Stomach (tissue), 9 donors: ENCODE measurements around the gene PFN2. TPM values are rescaled to one million over a fixed set of nuclear protein-coding genes. Genes with fewer than 3 reads are reported as not detected.
A peak's percentile ranks its signal among the peaks of the same experiment; 100 is the strongest.

Source experiments
- DNase-seq, 2 donors: peaks; one replicate each; pipeline versions ENCODE4 v3.0.0 to v3.0.0-alpha.2; 2013 to 2019
- H3K27ac ChIP-seq, 5 donors: fragments of 200-600 bp in 4 of 5; sonication (generic) in 4 of 5; one replicate each; pipeline ENCODE4 v1.5.1; 2013 to 2019; ENCODE audit warnings: mild to moderate bottlenecking in 1 of 5, moderate library complexity in 1 of 5
- H3K27me3 ChIP-seq, 3 donors: fragments of 200-600 bp; sonication (generic); one replicate each; pipeline ENCODE4 v1.5.1; 2017 to 2019; ENCODE audit warnings: mixed run types in 1 of 3
- H3K36me3 ChIP-seq, 4 donors: fragments of 200-600 bp; sonication (generic); 1 replicate in 3 of 4; 2 replicates in 1 of 4; pipeline ENCODE4 v1.5.1; 2016 to 2019
- H3K4me1 ChIP-seq, 4 donors: fragments of 200-600 bp; sonication (generic); one replicate each; pipeline ENCODE4 v1.5.1; 2016 to 2019
- H3K4me3 ChIP-seq, 4 donors: fragments of 200-600 bp; sonication (generic) in 3 of 4; one replicate each; pipeline ENCODE4 v1.5.1; 2016 to 2019; ENCODE audit warnings: mild to moderate bottlenecking in 1 of 4
- H3K9me3 ChIP-seq, 4 donors: fragments of 200-600 bp; sonication (generic); one replicate each; pipeline ENCODE4 v1.5.1; 2016 to 2019
- EP300 ChIP-seq: sonication (generic); formaldehyde crosslinking; IDR thresholded peaks from one replicate; pipeline ENCODE4 v1.6.1; 2017; ENCODE audit warnings: antibody characterized with exemption
- POLR2A ChIP-seq, 4 donors: fragments of 450-650 bp; IDR thresholded peaks; one replicate each; pipeline ENCODE4 v1.6.1; 2016; ENCODE audit warnings: antibody characterized with exemption in 4 of 4, control low read depth in 2 of 4, mild to moderate bottlenecking in 1 of 4, moderate library complexity in 1 of 4
- POLR2AphosphoS5 ChIP-seq, 3 donors: sonication (generic); formaldehyde crosslinking; IDR thresholded peaks; one replicate each; pipeline ENCODE4 v1.6.1; 2016; ENCODE audit warnings: antibody characterized with exemption in 3 of 3
- WGBS, 5 donors: extraction: QIAGEN DNeasy Blood & Tissue Kit in 3 of 5; methylation state at CpG; one replicate each; pipeline versions ENCODE4 v1.1.5 to v1.1.7; 2013 to 2018; 5-methylcytosine and 5-hydroxymethylcytosine counted together
- intact Hi-C: fragments of 100-400 bp; cut with DNase I; formaldehyde crosslinking; loops from one replicate; pipeline ENCODE4 v1.15.1; 2023; ENCODE audit warnings: low total_unique reads
- polyA plus RNA-seq, 3 donors: library from polyadenylated mRNA; stranded (reverse); fragments of 200-250 nt; gene quantifications; one replicate each; pipeline ENCODE4 v1.2.3, GENCODE V29; 2013
- total RNA-seq, 5 donors: library from RNA; depleted of rRNA; stranded (reverse); fragments of >200 nt; gene quantifications; one replicate each; pipeline versions ENCODE4 v1.1.0 to v1.2.3, GENCODE V29; 2014 to 2016
- TF ChIP-seq, protein P1 (sequence below), 7 experiments: fragments of 450-650 bp in 4 of 7; fragments of 200-600 bp in 3 of 7; sonication (generic) in 3 of 7; IDR thresholded peaks; one replicate each; pipeline ENCODE4 v1.5.1; 2016 to 2019; ENCODE audit warnings: antibody characterized with exemption in 7 of 7, control low read depth in 2 of 7, mild to moderate bottlenecking in 1 of 7
- donor health status: healthy with polysubstance abuse.
- donor health status: Bipolar disorder and iron deficiency.
- donor health status: healthy.

PFN2 gene
- total and polyA plus RNA-seq, 8 donors, result 1.2 to 130 (median 38.4) TPM

DNA sequence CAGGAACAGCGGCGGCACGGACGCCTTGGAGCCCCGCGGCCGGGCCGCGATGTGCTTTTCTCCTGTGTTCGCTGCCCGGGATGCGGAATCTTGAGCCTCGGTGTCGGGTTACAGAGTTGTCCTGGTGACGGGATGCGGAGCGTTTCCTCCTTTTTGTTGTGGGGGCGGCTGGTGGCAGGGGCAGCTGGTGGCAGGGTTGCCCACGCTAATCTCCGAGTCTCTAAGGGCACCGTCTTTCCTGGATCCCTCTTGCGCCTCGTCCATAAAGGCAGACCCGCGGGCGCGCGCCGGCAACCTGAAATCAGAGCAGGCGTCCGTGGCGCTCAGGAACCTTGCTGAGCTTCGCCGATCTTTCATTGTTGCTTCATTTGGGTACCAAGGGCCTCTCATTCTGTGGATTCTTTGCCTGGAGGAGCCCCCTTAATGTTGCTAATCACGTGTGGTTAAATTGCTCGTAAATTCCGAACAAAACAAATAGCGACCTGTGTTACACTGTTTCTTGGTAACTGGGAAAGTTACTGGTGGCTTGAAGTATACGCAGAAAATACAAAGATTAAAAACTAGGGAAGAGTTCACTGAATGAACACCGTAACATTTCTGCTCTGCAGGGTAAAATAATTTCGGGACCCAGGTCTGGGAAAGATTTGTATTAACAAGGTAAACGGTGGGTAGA, 844 bp upstream of the PFN2 start:
- H3K9me3 ChIP-seq, result no peaks in the 10 kb centered on the region
- peak in 1 of 2 donors; percentile 55 for DNase-seq
- H3K4me1 ChIP-seq, result peaks cover 4 to 32% (median 29%) of the 10 kb centered on the region in 4 donors
- H3K36me3 ChIP-seq, result no peaks in the 10 kb centered on the region
- H3K4me3 ChIP-seq, result peak overlapping the region; percentile 83 to 96 (median 92)
- H3K27me3 ChIP-seq, result peaks cover 0 to 30% (median 0%) of the 10 kb centered on the region in 3 donors
- TF ChIP-seq POLR2AphosphoS5 (IDR thresholded peaks at IDR 0.05), result no peak
- peak overlapping the region; percentile 87 to 97 (median 88) for H3K27ac ChIP-seq
- intact Hi-C loops, result no loop called here
- WGBS, 5 donors, result 1 to 3% (median 1%) methylated on average over 22 to 42 of the region's 42 CpGs

DNA sequence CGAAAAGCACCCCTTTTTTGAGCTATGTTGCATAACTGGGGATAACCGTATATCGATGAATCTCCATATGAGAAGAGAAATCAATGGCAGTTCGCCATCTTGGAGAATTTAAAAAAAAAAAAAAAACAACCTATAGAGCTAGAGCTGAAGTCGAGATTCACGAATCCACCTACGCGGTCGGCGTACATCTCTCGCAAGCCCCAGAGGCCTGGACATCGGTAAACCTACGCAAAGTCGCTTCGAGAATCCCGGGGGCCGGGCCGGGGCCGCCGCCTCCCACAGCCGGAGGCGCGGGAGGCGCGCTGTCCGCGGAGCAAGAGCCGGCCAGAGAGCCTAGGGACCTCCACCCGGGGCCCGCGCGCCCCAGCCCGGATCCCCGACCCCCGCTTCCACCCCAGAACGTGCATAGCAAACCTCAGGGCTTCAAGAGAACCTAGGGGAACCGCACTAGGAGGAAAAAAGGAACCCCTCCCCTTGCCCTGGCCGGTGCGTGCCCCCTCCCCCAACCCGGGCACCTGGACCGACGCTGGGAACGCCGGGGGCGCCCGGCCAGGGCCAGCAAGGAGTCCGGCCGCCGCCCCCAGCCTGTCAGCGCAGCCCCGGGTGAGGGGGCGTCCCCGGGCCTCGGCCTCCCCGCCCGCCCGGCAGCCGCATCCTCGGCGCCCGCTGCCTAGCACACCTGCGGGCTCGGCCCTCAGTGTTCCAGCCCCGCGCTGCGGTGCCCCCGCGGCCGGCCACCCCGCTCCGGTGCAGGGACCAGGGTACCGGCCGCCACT, 567 bp downstream of the PFN2 start:
- peak overlapping the region; percentile 83 to 96 (median 92) for H3K4me3 ChIP-seq
- TF ChIP-seq, protein P1, sequence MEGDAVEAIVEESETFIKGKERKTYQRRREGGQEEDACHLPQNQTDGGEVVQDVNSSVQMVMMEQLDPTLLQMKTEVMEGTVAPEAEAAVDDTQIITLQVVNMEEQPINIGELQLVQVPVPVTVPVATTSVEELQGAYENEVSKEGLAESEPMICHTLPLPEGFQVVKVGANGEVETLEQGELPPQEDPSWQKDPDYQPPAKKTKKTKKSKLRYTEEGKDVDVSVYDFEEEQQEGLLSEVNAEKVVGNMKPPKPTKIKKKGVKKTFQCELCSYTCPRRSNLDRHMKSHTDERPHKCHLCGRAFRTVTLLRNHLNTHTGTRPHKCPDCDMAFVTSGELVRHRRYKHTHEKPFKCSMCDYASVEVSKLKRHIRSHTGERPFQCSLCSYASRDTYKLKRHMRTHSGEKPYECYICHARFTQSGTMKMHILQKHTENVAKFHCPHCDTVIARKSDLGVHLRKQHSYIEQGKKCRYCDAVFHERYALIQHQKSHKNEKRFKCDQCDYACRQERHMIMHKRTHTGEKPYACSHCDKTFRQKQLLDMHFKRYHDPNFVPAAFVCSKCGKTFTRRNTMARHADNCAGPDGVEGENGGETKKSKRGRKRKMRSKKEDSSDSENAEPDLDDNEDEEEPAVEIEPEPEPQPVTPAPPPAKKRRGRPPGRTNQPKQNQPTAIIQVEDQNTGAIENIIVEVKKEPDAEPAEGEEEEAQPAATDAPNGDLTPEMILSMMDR (IDR thresholded peaks at IDR 0.05), result no peak
- TF ChIP-seq POLR2A (IDR thresholded peaks at IDR 0.05) (no peak), EP300 (no peak), POLR2AphosphoS5 (IDR thresholded peaks at IDR 0.05) (no peak)
- peak overlapping the region; percentile 87 to 97 (median 88) for H3K27ac ChIP-seq
- 0 to 2% (median 1%) methylated on average over 37 to 73 of the region's 73 CpGs for WGBS, 5 donors
- intact Hi-C loops, result loop anchor here (10.0 kb wide), 1 partner anchor 215 kb away; no protein-coding TSS in a partner anchor
- peaks cover 4 to 35% (median 31%) of the 10 kb centered on the region in 4 donors for H3K4me1 ChIP-seq
- peak; percentile 88 to 97 for DNase-seq
- H3K27me3 ChIP-seq, result peaks cover 0 to 30% (median 0%) of the 10 kb centered on the region in 3 donors
- H3K36me3 ChIP-seq, result peaks cover 0 to 14% (median 6%) of the 10 kb centered on the region in 4 donors
- H3K9me3 ChIP-seq, result no peaks in the 10 kb centered on the region

DNA sequence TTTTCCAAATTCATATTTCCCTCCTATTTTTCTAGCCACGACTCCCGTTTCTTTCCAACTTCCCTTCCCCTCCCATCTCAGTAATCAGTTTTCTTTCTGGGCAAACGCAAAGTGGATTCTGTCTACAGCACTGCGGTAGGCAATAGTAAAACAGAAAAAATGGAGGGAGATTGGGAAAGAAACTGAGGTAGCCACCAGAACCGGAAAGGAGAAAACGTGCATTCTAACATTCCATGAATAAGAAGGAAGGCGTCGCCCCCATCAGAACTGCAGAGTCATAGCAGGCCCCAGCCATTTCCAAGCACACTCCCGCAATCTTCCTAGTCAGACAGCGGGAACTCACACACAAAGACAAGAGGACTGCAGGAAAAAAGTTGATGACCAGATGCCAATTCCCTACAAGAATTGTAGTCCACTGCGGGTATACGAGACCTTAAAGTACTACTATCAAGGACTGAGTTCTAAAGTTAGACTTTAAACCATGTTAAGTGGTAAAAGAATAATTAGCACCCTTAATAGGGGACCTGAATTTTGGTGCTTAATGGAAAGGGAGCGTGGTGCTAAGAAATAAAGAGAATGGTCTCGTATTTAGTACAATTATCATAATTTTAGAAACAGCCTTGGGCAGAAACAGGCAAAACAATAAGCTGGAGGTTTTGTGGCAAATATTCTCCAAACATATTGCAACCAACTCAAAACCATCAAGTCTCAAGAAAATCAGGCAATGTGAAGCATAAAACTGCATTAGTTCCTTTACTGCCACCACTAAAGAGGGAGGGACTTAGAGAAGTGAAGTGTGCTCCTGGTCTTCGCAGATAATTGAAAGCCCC, 1.4 kb downstream of the PFN2 start:
- Histone ChIP-seq H3K36me3 (peaks cover 0 to 16% (median 7%) of the 10 kb centered on the region in 4 donors), H3K4me1 (peaks cover 4 to 42% (median 33%) of the 10 kb centered on the region in 4 donors), H3K27me3 (peaks cover 0 to 30% (median 0%) of the 10 kb centered on the region in 3 donors), H3K9me3 (no peaks in the 10 kb centered on the region), H3K4me3 (peak overlapping the region; percentile 83 to 96 (median 92)), H3K27ac (peak overlapping the region in 4 of 5 donors; percentile 87 to 97 (median 88))
- intact Hi-C loops, result loop anchor here (10.0 kb wide), 1 partner anchor 215 kb away; no protein-coding TSS in a partner anchor
- peak in 1 of 2 donors; percentile 87 for DNase-seq
- WGBS, 5 donors, result 17 to 30% (median 22%) methylated on average over 15 of the region's 15 CpGs
- TF ChIP-seq EP300, result no peak
- TF ChIP-seq, protein P1 (IDR thresholded peaks at IDR 0.05), result no peak
- TF ChIP-seq POLR2A (IDR thresholded peaks at IDR 0.05), result no peak
- TF ChIP-seq POLR2AphosphoS5 (IDR thresholded peaks at IDR 0.05), result peak in 2 of 3 donors; percentile 33 to 47

DNA sequence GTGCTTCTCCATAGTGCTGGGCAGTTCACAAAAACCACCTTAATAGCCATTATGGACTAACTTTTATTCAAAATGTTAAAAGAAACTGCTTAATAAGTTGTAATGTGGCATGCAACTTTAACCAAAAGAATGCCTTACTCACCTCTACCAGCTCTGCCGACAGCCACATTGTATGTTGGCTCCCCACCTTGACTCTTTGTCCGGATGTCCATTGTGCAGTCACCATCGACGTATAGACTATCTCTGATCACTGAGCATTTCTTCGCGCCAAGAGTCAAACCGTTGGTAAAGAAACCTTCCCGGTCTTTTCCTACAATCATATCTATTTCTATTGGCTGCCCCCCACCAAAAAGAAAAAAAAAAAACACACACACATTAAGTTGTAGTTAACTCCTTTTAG, 2.5 kb downstream of the PFN2 start:
- WGBS, 5 donors, result 69 to 78% (median 70%) methylated on average over 8 of the region's 8 CpGs
- Histone ChIP-seq H3K9me3 (no peaks in the 10 kb centered on the region), H3K4me1 (peaks cover 4 to 47% (median 35%) of the 10 kb centered on the region in 4 donors), H3K27me3 (peaks cover 0 to 27% (median 0%) of the 10 kb centered on the region in 3 donors), H3K27ac (peak overlapping the region in 2 of 5 donors; percentile 88 to 97), H3K36me3 (peaks cover 2 to 16% (median 7%) of the 10 kb centered on the region in 4 donors), H3K4me3 (peak overlapping the region in 1 of 4 donors; percentile 83)
- intact Hi-C loops, result loop anchor here (10.0 kb wide), 1 partner anchor 217 kb away; no protein-coding TSS in a partner anchor
- DNase-seq, result peak in 1 of 2 donors; percentile 16
- no peak for TF ChIP-seq POLR2A (IDR thresholded peaks at IDR 0.05)
